K562 (cell line): ENCODE results near the gene KCTD11.

ENCODE experiments used
- U2AF2 ChIP-seq: fragments of 200-400 bp; formaldehyde crosslinking; optimal IDR thresholded peaks from 2 replicates; pipeline ENCODE3; 2017; ENCODE audit warnings: low read depth, mild to moderate bottlenecking, low read length
- YY1 ChIP-seq, 3 experiments: IDR thresholded peaks; 2 replicates each; pipeline ENCODE4 v1.6.1; 2011; ENCODE audit warnings: low read length in 2 of 3, mild to moderate bottlenecking in 2 of 3, moderate library complexity in 2 of 3, borderline replicate concordance in 1 of 3, control low read depth in 1 of 3, low read depth in 1 of 3; ENCODE audit not compliant: insufficient read depth in 3 of 3, insufficient replicate concordance in 2 of 3, control insufficient read depth in 1 of 3, insufficient read length in 1 of 3; ENCODE audit errors: extremely low read depth in 1 of 3

- TF ChIP-seq YY1 (IDR thresholded peaks at IDR 0.05; ENCODE audit: borderline replicate concordance in 1 of 3, control insufficient read depth in 1 of 3, extremely low read depth in 1 of 3, insufficient read depth in 3 of 3, insufficient read length in 1 of 3, insufficient replicate concordance in 2 of 3, low read depth in 1 of 3, low read length in 2 of 3) = no peak
- TF ChIP-seq U2AF2 = no peak
These were observed 28.4 kb downstream of the KCTD11 start for GRCh38 chr17:7380321-7380720.
